ENCODE measurements around the gene PPIE.

PPIE gene

DNA sequence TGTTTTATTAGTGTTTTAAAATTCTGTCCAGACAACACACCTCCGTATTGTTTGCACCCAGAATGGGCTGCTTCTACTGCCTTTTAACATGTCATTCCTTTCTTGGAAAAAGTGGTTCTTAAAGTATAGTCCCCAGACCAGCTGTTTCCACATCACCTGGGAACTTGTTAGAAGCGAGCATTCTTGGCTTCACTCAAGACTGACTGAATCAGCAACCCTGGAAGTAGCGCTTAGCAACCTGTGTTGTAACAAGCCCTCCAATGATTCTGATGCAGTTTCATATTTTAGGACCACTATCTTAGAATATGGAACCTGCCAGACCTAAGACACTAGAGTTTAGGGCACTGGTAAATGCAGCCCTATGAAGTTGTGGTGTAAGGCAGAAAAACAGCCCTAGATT lies 6.0 kb upstream of the PPIE start:
- no peak for DNase-seq (ENCODE audit: low read depth)
- TF ChIP-seq, protein P1, sequence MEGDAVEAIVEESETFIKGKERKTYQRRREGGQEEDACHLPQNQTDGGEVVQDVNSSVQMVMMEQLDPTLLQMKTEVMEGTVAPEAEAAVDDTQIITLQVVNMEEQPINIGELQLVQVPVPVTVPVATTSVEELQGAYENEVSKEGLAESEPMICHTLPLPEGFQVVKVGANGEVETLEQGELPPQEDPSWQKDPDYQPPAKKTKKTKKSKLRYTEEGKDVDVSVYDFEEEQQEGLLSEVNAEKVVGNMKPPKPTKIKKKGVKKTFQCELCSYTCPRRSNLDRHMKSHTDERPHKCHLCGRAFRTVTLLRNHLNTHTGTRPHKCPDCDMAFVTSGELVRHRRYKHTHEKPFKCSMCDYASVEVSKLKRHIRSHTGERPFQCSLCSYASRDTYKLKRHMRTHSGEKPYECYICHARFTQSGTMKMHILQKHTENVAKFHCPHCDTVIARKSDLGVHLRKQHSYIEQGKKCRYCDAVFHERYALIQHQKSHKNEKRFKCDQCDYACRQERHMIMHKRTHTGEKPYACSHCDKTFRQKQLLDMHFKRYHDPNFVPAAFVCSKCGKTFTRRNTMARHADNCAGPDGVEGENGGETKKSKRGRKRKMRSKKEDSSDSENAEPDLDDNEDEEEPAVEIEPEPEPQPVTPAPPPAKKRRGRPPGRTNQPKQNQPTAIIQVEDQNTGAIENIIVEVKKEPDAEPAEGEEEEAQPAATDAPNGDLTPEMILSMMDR (IDR thresholded peaks at IDR 0.05; ENCODE audit: low read depth, low read length) = no peak
- TF ChIP-seq POLR2A (IDR thresholded peaks at IDR 0.05; ENCODE audit: extremely low read depth, insufficient read length) (no peak), MYC (IDR thresholded peaks at IDR 0.05; ENCODE audit: low read depth, low read length) (no peak)
- TF ChIP-seq, protein P2, sequence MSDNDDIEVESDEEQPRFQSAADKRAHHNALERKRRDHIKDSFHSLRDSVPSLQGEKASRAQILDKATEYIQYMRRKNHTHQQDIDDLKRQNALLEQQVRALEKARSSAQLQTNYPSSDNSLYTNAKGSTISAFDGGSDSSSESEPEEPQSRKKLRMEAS (IDR thresholded peaks at IDR 0.05; ENCODE audit: low read depth, low read length) = no peak
- no peak overlapping the region for H3K4me3 ChIP-seq (ENCODE audit: low read depth, low read length)

DNA sequence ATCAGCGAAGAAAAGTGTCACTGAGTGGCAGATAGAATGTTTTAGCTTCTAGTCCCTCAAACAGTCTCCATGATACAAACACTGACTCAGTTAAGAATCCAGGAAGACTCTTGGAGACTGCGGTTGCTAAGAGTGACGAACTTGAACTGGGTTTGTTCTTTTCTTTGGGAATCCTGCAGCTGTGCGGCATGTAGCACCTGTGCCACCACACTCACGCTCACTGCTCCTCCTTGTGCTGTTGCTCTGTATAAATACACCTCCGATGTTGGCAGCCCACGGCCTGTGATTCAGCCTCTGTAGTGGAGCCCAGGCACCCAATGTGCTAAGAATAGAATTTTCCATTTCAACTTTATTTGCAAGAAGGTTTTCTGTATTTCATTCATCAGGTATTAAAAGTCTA lies 5.5 kb upstream of the PPIE start:
- H3K4me3 ChIP-seq (ENCODE audit: low read depth, low read length) = no peak overlapping the region
- no peak for DNase-seq (ENCODE audit: low read depth)
- TF ChIP-seq MYC (IDR thresholded peaks at IDR 0.05; ENCODE audit: low read depth, low read length) (no peak), POLR2A (IDR thresholded peaks at IDR 0.05; ENCODE audit: extremely low read depth, insufficient read length) (no peak)
- TF ChIP-seq, protein P1 (IDR thresholded peaks at IDR 0.05; ENCODE audit: low read depth, low read length) = no peak
- TF ChIP-seq, protein P2 (IDR thresholded peaks at IDR 0.05; ENCODE audit: low read depth, low read length) = no peak

DNA sequence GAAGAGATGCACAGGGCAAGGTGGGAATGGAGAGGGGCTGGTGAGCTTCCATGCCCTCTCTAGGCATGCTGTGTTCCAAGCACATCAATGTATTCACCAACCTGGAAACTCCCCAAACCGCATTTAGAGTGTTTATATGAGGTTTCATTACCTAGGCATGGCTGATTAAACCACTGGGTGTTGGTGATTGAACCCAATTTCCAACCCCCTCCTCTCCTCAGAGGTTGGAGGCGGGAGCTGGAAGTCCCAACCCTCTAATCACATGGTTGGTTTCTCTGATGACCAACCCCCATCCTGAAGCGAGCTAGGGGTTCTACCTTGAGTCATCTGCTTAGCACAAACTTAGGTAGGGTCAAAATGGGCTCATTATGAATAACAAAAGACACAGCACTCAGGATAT lies 3.0 kb upstream of the PPIE start:
- no peak overlapping the region for H3K4me3 ChIP-seq (ENCODE audit: low read depth, low read length)
- TF ChIP-seq POLR2A (IDR thresholded peaks at IDR 0.05; ENCODE audit: extremely low read depth, insufficient read length) (no peak), MYC (IDR thresholded peaks at IDR 0.05; ENCODE audit: low read depth, low read length) (no peak)
- TF ChIP-seq, protein P1 (IDR thresholded peaks at IDR 0.05; ENCODE audit: low read depth, low read length) = no peak
- TF ChIP-seq, protein P2 (IDR thresholded peaks at IDR 0.05; ENCODE audit: low read depth, low read length) = no peak
- no peak for DNase-seq (ENCODE audit: low read depth)

DNA sequence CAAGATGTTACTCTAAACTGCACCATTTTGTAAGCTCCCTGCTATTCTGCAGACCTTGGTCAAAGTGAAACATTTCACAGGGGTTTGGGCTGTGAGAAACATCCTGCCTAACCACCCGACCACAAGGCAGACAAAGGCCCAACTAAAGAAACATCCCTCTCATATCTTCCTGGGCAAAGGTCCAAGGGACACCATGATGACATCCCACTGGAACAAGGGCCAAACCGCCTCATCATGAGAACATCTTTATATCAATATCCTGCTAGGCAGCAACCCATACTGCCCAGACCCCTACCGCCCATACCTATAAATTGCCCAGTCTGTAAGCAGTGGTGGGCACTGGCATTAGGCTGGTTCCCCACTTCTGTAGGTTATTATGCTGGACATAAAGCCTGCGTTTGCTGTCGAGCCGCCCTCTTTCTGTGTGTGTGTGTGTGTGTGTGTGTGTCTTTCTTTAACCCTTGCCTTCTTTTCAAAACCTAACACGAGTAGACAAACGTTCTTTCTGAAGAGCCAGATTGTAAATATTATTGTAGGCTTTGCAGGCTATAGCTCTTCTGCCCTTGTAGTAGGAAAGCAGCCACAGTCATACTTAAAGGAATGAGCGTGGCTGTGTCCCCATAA lies 1.0 kb upstream of the PPIE start:
- no peak for DNase-seq (ENCODE audit: low read depth)

DNA sequence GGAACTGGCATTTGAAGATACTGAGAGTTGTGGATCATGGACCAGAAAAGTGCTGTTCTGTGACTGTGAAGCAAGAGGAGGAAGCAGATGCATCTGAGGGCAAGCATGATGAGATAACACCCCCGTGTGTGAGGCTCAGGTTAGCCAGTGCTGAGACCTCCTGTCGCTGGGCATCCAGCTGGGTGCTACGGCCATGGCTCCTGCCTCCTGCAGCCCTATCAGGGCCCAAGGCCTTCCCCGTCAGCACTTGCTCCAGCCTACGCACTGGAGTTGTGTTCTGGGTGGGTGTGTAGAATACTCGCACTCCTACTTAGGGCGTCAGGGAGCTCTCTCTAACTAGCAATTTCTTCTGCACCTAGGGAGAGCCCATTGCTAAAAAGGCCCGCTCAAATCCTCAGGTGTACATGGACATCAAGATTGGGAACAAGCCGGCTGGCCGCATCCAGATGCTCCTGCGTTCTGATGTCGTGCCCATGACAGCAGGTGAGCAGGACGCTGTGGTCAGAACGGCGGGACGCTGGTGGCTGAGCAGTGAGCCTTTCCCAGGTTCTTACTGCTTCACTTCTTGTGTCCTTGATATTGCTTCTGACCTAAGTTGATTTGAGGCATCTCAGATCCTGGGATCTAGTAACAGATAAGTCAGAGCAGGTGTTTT lies 6.5 kb downstream of the PPIE start:
- H3K4me3 ChIP-seq (ENCODE audit: low read depth, low read length) = no peak overlapping the region
- no peak for DNase-seq (ENCODE audit: low read depth)
- TF ChIP-seq, protein P1 (IDR thresholded peaks at IDR 0.05; ENCODE audit: low read depth, low read length) = no peak
- TF ChIP-seq, protein P2 (IDR thresholded peaks at IDR 0.05; ENCODE audit: low read depth, low read length) = no peak
- TF ChIP-seq MYC (IDR thresholded peaks at IDR 0.05; ENCODE audit: low read depth, low read length) = no peak
- TF ChIP-seq POLR2A (IDR thresholded peaks at IDR 0.05; ENCODE audit: extremely low read depth, insufficient read length) = no peak

More for the DNA sequence above, 1.0 kb upstream of the PPIE start:
- no peak for TF ChIP-seq MYC (IDR thresholded peaks at IDR 0.05; ENCODE audit: low read depth, low read length)
- no peak for TF ChIP-seq POLR2A (IDR thresholded peaks at IDR 0.05; ENCODE audit: extremely low read depth, insufficient read length)
- TF ChIP-seq, protein P2 (IDR thresholded peaks at IDR 0.05; ENCODE audit: low read depth, low read length) = no peak
- TF ChIP-seq, protein P1 (IDR thresholded peaks at IDR 0.05; ENCODE audit: low read depth, low read length) = no peak
- H3K4me3 ChIP-seq (ENCODE audit: low read depth, low read length) = no peak overlapping the region

Measured in NB4 (cell line).